Parathyroid adenoma (tissue), 2 donors: ENCODE measurements around the gene HASPIN.
A peak's percentile ranks its signal among the peaks of the same experiment; 100 is the strongest.

Experiments
- H2AFZ ChIP-seq: fragments of 300-600 bp; sonication (generic); one replicate; pipeline ENCODE4 v1.7.0; 2017; ENCODE audit warnings: antibody characterized with exemption, mild to moderate bottlenecking
- H3K27ac ChIP-seq: fragments of 300-600 bp; sonication (generic); one replicate; pipeline ENCODE4 v1.7.0; 2017
- H3K27me3 ChIP-seq: fragments of 300-600 bp; sonication (generic); one replicate; pipeline ENCODE4 v1.7.0; 2017; ENCODE audit warnings: low read length; ENCODE audit not compliant: control insufficient read depth, insufficient read depth
- H3K36me3 ChIP-seq: fragments of 300-600 bp; sonication (generic); one replicate; pipeline ENCODE4 v1.7.0; 2017; ENCODE audit warnings: low read length; ENCODE audit not compliant: control insufficient read depth, insufficient read depth
- H3K4me1 ChIP-seq: fragments of 300-600 bp; sonication (generic); one replicate; pipeline ENCODE4 v1.7.0; 2017; ENCODE audit warnings: control low read depth
- H3K4me2 ChIP-seq: fragments of 300-600 bp; sonication (generic); one replicate; pipeline ENCODE4 v1.7.0; 2017; ENCODE audit warnings: low read length
- H3K4me3 ChIP-seq: fragments of 300-600 bp; sonication (generic); one replicate; pipeline ENCODE4 v1.7.0; 2017; ENCODE audit warnings: low read depth, low read length
- H3K79me2 ChIP-seq: fragments of 300-600 bp; sonication (generic); one replicate; pipeline ENCODE4 v1.7.0; 2017; ENCODE audit warnings: control low read depth
- H3K9ac ChIP-seq: fragments of 300-600 bp; sonication (generic); one replicate; pipeline ENCODE4 v1.7.0; 2017; ENCODE audit warnings: mild to moderate bottlenecking
- H3K9me3 ChIP-seq: fragments of 300-600 bp; sonication (generic); one replicate; pipeline ENCODE4 v1.7.0; 2017; ENCODE audit warnings: low read length; ENCODE audit not compliant: control insufficient read depth
- TF ChIP-seq, protein P1 (sequence below): fragments of 300-600 bp; sonication (generic); IDR thresholded peaks from one replicate; pipeline ENCODE4 v1.7.0; 2017; ENCODE audit warnings: antibody characterized with exemption, mild to moderate bottlenecking
- donor health status: primary hyperparathyroidism.

The HASPIN gene

DNA sequence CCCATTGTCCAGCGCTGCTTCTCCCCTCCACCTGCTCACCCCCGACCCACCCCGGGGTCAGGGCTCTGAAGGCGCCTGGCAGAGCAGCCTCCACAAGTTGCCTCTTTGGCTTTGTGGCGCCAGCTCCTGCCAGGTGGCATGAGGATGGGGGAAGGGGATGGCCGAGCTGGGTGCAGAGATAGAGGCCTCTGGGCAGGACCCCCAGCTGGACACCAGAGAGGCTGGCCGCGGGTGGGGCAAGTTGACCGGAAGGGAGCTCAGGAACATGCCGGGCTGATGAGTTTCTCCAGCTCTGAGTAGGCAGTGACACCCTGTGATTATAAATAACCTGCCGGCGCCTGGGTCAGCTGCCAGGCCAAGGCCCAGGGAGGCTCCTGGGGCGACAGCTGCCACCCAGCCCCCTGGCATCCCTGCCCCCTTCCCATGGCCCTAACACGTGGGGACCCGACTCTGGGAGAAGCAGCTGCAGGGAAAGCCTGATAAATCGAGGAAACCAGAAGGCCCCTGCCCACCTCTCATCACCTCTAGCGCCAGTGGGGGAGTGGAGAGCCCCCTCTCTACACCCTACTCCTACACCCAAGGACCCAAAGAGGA lies 28.5 kb upstream of the HASPIN start:
- Histone ChIP-seq H3K9ac (peak overlapping the region; percentile 15), H3K4me3 (peak overlapping the region; percentile 44), H3K79me2 (peaks cover 10% of the 10 kb centered on the region), H3K27ac (no peak overlapping the region), H2AFZ (peak overlapping the region; percentile 89), H3K4me2 (peak overlapping the region; percentile 92), H3K36me3 (no peaks in the 10 kb centered on the region), H3K9me3 (no peaks in the 10 kb centered on the region), H3K27me3 (no peaks in the 10 kb centered on the region), H3K4me1 (peaks cover 3% of the 10 kb centered on the region)
- TF ChIP-seq, protein P1, sequence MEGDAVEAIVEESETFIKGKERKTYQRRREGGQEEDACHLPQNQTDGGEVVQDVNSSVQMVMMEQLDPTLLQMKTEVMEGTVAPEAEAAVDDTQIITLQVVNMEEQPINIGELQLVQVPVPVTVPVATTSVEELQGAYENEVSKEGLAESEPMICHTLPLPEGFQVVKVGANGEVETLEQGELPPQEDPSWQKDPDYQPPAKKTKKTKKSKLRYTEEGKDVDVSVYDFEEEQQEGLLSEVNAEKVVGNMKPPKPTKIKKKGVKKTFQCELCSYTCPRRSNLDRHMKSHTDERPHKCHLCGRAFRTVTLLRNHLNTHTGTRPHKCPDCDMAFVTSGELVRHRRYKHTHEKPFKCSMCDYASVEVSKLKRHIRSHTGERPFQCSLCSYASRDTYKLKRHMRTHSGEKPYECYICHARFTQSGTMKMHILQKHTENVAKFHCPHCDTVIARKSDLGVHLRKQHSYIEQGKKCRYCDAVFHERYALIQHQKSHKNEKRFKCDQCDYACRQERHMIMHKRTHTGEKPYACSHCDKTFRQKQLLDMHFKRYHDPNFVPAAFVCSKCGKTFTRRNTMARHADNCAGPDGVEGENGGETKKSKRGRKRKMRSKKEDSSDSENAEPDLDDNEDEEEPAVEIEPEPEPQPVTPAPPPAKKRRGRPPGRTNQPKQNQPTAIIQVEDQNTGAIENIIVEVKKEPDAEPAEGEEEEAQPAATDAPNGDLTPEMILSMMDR, result no peak

DNA sequence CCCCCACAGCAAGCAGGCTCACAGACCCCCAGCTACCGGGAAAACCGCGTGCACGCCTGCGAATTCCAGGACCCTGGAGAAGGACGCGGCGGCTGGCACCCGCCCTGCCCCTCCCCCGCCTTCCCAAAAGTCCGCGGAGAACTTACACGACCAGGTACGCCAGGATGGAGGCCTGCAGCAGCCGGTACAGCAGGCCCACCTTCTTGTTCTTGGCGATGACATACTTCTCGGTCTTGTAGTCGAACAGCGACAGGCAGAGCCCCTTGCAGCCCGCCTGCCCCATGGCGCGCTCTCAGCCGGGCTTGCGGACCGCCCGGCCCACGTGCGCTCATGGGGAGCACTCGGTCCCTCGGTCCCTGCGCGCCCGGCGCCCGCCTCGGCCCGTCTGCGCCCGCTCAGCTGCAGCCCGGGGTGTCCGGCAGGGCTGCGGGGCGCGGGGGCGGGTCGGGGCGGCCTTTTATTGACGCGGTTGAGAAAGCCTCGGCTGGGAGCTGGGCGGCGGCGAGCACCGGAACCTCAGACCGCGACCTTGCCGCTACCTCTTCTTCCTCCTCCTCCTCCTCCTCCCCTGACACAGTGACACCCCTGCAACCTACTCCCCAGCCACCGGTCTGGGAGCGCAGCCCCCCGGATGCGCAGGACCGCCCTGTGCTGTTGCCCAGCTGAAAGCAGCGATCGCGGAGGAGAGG lies 27.8 kb upstream of the HASPIN start, which contains the start of gene P2RX5:
P2RX5 (minus strand) TSS at position 433 of the 689 bp plus-strand sequence; CDS start at position 283, 150 bp downstream.
- H3K27ac ChIP-seq, result no peak within 1 kb of the TSS
- H3K27me3 ChIP-seq, result no peaks in the 10 kb centered on the region
- peak within 1 kb of the TSS; percentile 15 for H3K9ac ChIP-seq

DNA sequence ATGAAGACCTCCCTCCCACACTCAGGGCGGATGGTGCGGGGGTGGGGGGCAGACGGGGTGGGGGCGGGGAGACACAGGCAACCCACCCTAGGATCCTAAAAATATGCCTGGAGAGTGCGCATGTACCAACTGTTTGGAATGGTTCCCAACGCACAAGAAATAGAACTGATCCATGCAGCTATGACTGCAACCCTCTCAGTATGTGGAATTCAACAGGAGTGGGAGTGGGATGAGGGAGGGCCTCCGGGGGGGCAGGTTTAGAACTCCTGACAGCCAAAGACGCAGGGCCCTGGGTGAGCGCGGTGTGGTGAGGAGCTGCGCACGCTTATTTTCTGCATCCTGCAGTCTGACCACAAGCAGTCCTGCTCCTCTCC lies 26.6 kb upstream of the HASPIN start:
- Histone ChIP-seq H3K9ac (no peak overlapping the region), H3K27ac (no peak overlapping the region)

More for the DNA sequence above, 27.8 kb upstream of the HASPIN start, which contains the start of gene P2RX5:
- Histone ChIP-seq H3K4me2 (peak within 1 kb of the TSS; percentile 92), H3K9me3 (no peaks in the 10 kb centered on the region), H3K4me3 (peak within 1 kb of the TSS; percentile 44), H3K36me3 (no peaks in the 10 kb centered on the region), H3K79me2 (peaks cover 10% of the 10 kb centered on the region), H2AFZ (peak within 1 kb of the TSS; percentile 89), H3K4me1 (peaks cover 3% of the 10 kb centered on the region)
- TF ChIP-seq, protein P1, result no peak

DNA sequence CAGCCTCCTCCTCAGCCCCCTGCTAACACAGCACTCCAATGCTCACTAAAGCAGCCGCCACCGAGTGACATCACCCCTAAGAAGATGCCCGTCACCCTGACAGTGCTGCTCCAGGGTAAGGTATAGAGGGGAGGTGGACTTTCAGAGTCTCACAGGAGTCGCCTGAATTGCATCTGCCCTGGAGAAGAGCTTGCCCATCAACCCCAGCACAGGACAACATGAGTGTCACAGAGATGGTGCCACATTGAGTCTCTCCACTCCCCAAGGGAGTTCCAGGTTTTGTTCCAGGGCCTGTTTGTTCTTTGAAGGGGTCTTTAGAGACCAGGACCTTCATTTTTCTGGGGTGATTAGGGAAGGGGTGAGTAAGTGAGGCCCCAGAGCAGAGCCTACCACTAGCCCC lies 25.6 kb upstream of the HASPIN start:
- Histone ChIP-seq H3K4me1 (peaks cover 3% of the 10 kb centered on the region), H3K27me3 (no peaks in the 10 kb centered on the region), H3K9me3 (no peaks in the 10 kb centered on the region), H3K36me3 (no peaks in the 10 kb centered on the region), H3K79me2 (peaks cover 3% of the 10 kb centered on the region), H2AFZ (no peak overlapping the region), H3K4me2 (no peak overlapping the region), H3K27ac (no peak overlapping the region), H3K4me3 (no peak overlapping the region), H3K9ac (no peak overlapping the region)
- TF ChIP-seq, protein P1, result no peak

More for the DNA sequence above, 26.6 kb upstream of the HASPIN start:
- no peak overlapping the region for H3K4me2 ChIP-seq
- H3K27me3 ChIP-seq, result no peaks in the 10 kb centered on the region
- TF ChIP-seq, protein P1, result no peak
- no peak overlapping the region for H3K4me3 ChIP-seq
- peaks cover 3% of the 10 kb centered on the region for H3K4me1 ChIP-seq
- H3K36me3 ChIP-seq, result no peaks in the 10 kb centered on the region
- H3K9me3 ChIP-seq, result no peaks in the 10 kb centered on the region
- peaks cover 6% of the 10 kb centered on the region for H3K79me2 ChIP-seq
- H2AFZ ChIP-seq, result no peak overlapping the region
